H1 (cell line): Measurements from ENCODE around the gene RAPGEF5. TPM values are rescaled to one million over a fixed set of nuclear protein-coding genes. Genes with fewer than 3 reads are reported as not detected.

ENCODE experiments used
- CTCF ChIA-PET: fragments of 300-600 bp; sonication (Branson Sonifier 250); formaldehyde crosslinking; loops from one replicate; lab custom pipeline; 2021; ENCODE audit not compliant: partially characterized antibody; lab: Charles Lee
- POLR2A ChIA-PET: fragments of 300-600 bp; sonication (Branson Sonifier 250); formaldehyde crosslinking; loops from one replicate; lab custom pipeline; 2021; ENCODE audit warnings: inconsistent platforms; ENCODE audit not compliant: partially characterized antibody; lab: Charles Lee
- DNase-seq, 2 experiments: peaks; one replicate each; pipeline versions ENCODE4 v3.0.0 to v3.0.0-alpha.2; 2010 to 2022; ENCODE audit warnings: low spot score in 2 of 2, low read depth in 1 of 2, mixed read lengths in 1 of 2
- FAIRE-seq: peaks from 2 replicates; lab custom pipeline; 2011; peaks lifted over from hg19 to GRCh38; lab: Jason Lieb, UNC
- H2AFZ ChIP-seq: 2 replicates; pipeline ENCODE4 v1.8.1; 2012; ENCODE audit warnings: low read length, inconsistent platforms
- H2AK5ac ChIP-seq: 2 replicates; pipeline ENCODE4 v1.6.1; 2013; ENCODE audit warnings: low read depth, low read length
- H2BK120ac ChIP-seq: replicated peaks from 2 replicates; pipeline ENCODE3; 2013; ENCODE audit warnings: low read depth, low read length, inconsistent platforms
- H2BK12ac ChIP-seq: 2 replicates; pipeline ENCODE4 v1.6.1; 2013; ENCODE audit warnings: low read depth, low read length
- H2BK15ac ChIP-seq: 2 replicates; pipeline ENCODE4 v1.6.1; 2013; ENCODE audit warnings: low read length
- H2BK20ac ChIP-seq: 2 replicates; pipeline ENCODE4 v1.6.1; 2013; ENCODE audit warnings: low read length
- H2BK5ac ChIP-seq: 2 replicates; pipeline ENCODE4 v1.6.1; 2013; ENCODE audit warnings: low read depth, low read length
- H3K14ac ChIP-seq: 2 replicates; pipeline ENCODE4 v1.6.1; 2013; ENCODE audit warnings: inconsistent platforms; ENCODE audit not compliant: insufficient read length
- H3K18ac ChIP-seq: 2 replicates; pipeline ENCODE4 v1.6.1; 2013; ENCODE audit warnings: low read length; ENCODE audit errors: extremely low read depth
- H3K23ac ChIP-seq: 2 replicates; pipeline ENCODE4 v1.6.1; 2013; ENCODE audit warnings: inconsistent platforms; ENCODE audit not compliant: insufficient read length
- H3K23me2 ChIP-seq: 2 replicates; pipeline ENCODE4 v1.6.1; 2013; ENCODE audit warnings: low read depth, low read length
- H3K27ac ChIP-seq: 2 replicates; pipeline ENCODE4 v1.6.1; 2011; ENCODE audit warnings: low read depth, low read length, inconsistent platforms
- H3K27me3 ChIP-seq, 4 experiments: replicated peaks in 1 of 4; 1 replicate in 1 of 4; 2 replicates in 3 of 4; pipeline versions ENCODE4 v1.6.1 to v1.8.1; 2011 to 2013; ENCODE audit warnings: low read length in 3 of 4, mild to moderate bottlenecking in 3 of 4, inconsistent platforms in 2 of 4, mixed read lengths in 2 of 4, moderate library complexity in 1 of 4; ENCODE audit not compliant: control insufficient read depth in 3 of 4, insufficient read depth in 3 of 4; ENCODE audit errors: extremely low read depth in 1 of 4
- H3K36me3 ChIP-seq, 4 experiments: 2 replicates each; pipeline versions ENCODE4 v1.6.1 to v1.8.1; 2011 to 2013; ENCODE audit warnings: mild to moderate bottlenecking in 4 of 4, low read length in 3 of 4, moderate library complexity in 2 of 4, control low read depth in 1 of 4, inconsistent platforms in 1 of 4; ENCODE audit not compliant: insufficient read depth in 4 of 4, control insufficient read depth in 2 of 4
- H3K4ac ChIP-seq: replicated peaks from 2 replicates; pipeline ENCODE3; 2013; ENCODE audit warnings: low read length, low read depth, mixed read lengths, inconsistent platforms; ENCODE audit not compliant: insufficient read length
- H3K4me1 ChIP-seq, 4 experiments: replicated peaks in 1 of 4; 1 replicate in 1 of 4; 2 replicates in 3 of 4; pipeline versions ENCODE4 v1.6.1 to v1.8.1; 2011 to 2013; ENCODE audit warnings: low read length in 3 of 4, inconsistent platforms in 2 of 4, mixed read lengths in 1 of 4; ENCODE audit not compliant: insufficient read depth in 4 of 4, control insufficient read depth in 3 of 4
- H3K4me2 ChIP-seq, 2 experiments: 2 replicates each; pipeline versions ENCODE4 v1.6.1 to v1.8.1; 2011 to 2013; ENCODE audit warnings: low read depth in 2 of 2, low read length in 2 of 2, control low read depth in 1 of 2, inconsistent platforms in 1 of 2, mild to moderate bottlenecking in 1 of 2; ENCODE audit not compliant: insufficient read depth in 1 of 2
- H3K4me3 ChIP-seq, 4 experiments: fragments of 200-600, 300-600 bp in 1 of 4; sonication (generic), shearing (Covaris generic), sonication (Bioruptor Twin) in 1 of 4; 2 replicates each; pipeline versions ENCODE4 v1.5.1 to v1.8.1; 2011 to 2016; ENCODE audit warnings: low read length in 4 of 4, low read depth in 3 of 4, control low read depth in 2 of 4, inconsistent platforms in 2 of 4, mild to moderate bottlenecking in 2 of 4, mixed read lengths in 1 of 4, moderate library complexity in 1 of 4; ENCODE audit not compliant: insufficient read depth in 2 of 4; ENCODE audit errors: extremely low read depth in 1 of 4
- H3K56ac ChIP-seq: replicated peaks from 2 replicates; pipeline ENCODE3; 2013; ENCODE audit warnings: low read depth, mild to moderate bottlenecking, mixed read lengths, low read length, inconsistent platforms; ENCODE audit not compliant: insufficient read length
- H3K79me1 ChIP-seq: 2 replicates; pipeline ENCODE4 v1.6.1; 2013; ENCODE audit warnings: low read depth, low read length, control low read depth
- H3K79me2 ChIP-seq, 2 experiments: 2 replicates each; pipeline versions ENCODE4 v1.6.1 to v1.8.1; 2012 to 2013; ENCODE audit warnings: low read length in 2 of 2, mild to moderate bottlenecking in 2 of 2, inconsistent platforms in 1 of 2; ENCODE audit not compliant: insufficient read depth in 2 of 2, control insufficient read depth in 1 of 2
- H3K9ac ChIP-seq, 4 experiments: replicated peaks in 1 of 4; 1 replicate in 1 of 4; 2 replicates in 3 of 4; pipeline versions ENCODE4 v1.6.1 to v1.8.1; 2011 to 2013; ENCODE audit warnings: low read depth in 3 of 4, low read length in 3 of 4, control low read depth in 2 of 4, mild to moderate bottlenecking in 2 of 4, moderate library complexity in 2 of 4, inconsistent platforms in 1 of 4; ENCODE audit errors: extremely low read depth in 1 of 4
- H3K9me3 ChIP-seq, 2 experiments: 2 replicates each; pipeline versions ENCODE4 v1.6.1 to v1.8.1; 2012 to 2013; ENCODE audit warnings: mild to moderate bottlenecking in 2 of 2, moderate library complexity in 2 of 2, control low read depth in 1 of 2, inconsistent platforms in 1 of 2, low read depth in 1 of 2, low read length in 1 of 2, mixed read lengths in 1 of 2; ENCODE audit not compliant: insufficient read depth in 2 of 2
- H4K20me1 ChIP-seq, 2 experiments: replicated peaks in 1 of 2; 2 replicates each; pipeline versions ENCODE3 to v1.8.1; 2011 to 2013; ENCODE audit warnings: inconsistent platforms in 2 of 2, low read length in 2 of 2, mild to moderate bottlenecking in 1 of 2; ENCODE audit not compliant: insufficient read depth in 2 of 2, control insufficient read depth in 1 of 2
- H4K5ac ChIP-seq: 2 replicates; pipeline ENCODE4 v1.6.1; 2013; ENCODE audit warnings: low read length, low read depth, mixed read lengths, inconsistent platforms; ENCODE audit not compliant: insufficient read length
- H4K8ac ChIP-seq: 2 replicates; pipeline ENCODE4 v1.8.0; 2013; ENCODE audit warnings: mild to moderate bottlenecking, moderate library complexity, low read length, inconsistent platforms; ENCODE audit not compliant: insufficient read depth; ENCODE audit errors: extremely low read depth
- H4K91ac ChIP-seq: replicated peaks from 2 replicates; pipeline ENCODE3; 2013; ENCODE audit warnings: low read length, mixed read lengths, inconsistent platforms; ENCODE audit not compliant: insufficient read length
- BRCA1 ChIP-seq: IDR thresholded peaks from 2 replicates; pipeline ENCODE4 v1.6.1; 2012; ENCODE audit warnings: low read depth, low read length, improper control_type of control experiment
- CREB1 ChIP-seq: IDR thresholded peaks from 2 replicates; pipeline ENCODE4 v1.6.1; 2012; ENCODE audit warnings: inconsistent platforms
- CTBP2 ChIP-seq: IDR thresholded peaks from 2 replicates; pipeline ENCODE4 v1.7.0; 2011; ENCODE audit warnings: borderline replicate concordance, mild to moderate bottlenecking, moderate library complexity, mixed read lengths, low read length; ENCODE audit not compliant: insufficient read depth, insufficient read length
- FOSL1 ChIP-seq: IDR thresholded peaks from 2 replicates; pipeline ENCODE4 v1.6.1; 2011; ENCODE audit warnings: mild to moderate bottlenecking, low read depth, low read length, moderate library complexity; ENCODE audit not compliant: insufficient read depth
- JUND ChIP-seq: IDR thresholded peaks from 2 replicates; pipeline ENCODE4 v1.6.1; 2011; ENCODE audit warnings: mild to moderate bottlenecking, improper control_type of control experiment, low read length
- MAFK ChIP-seq: IDR thresholded peaks from 2 replicates; pipeline ENCODE4 v1.6.1; 2012; ENCODE audit warnings: low read depth, mild to moderate bottlenecking, improper control_type of control experiment, low read length
- NRF1 ChIP-seq: IDR thresholded peaks from 2 replicates; pipeline ENCODE4 v1.6.1; 2011; ENCODE audit warnings: mild to moderate bottlenecking, low read depth, low read length, improper control_type of control experiment
- SAP30 ChIP-seq: fragments of 300-600 bp; sonication (generic); IDR thresholded peaks from 2 replicates; pipeline ENCODE4 v1.7.1; 2012; ENCODE audit warnings: low read length, moderate library complexity, mild to moderate bottlenecking, inconsistent platforms; ENCODE audit not compliant: insufficient read depth, insufficient replicate concordance
- SIN3A ChIP-seq, 2 experiments: IDR thresholded peaks in 1 of 2; conservative IDR thresholded peaks in 1 of 2; 2 replicates each; pipeline ENCODE4 v1.6.1; 2011 to 2012; ENCODE audit warnings: low read length in 2 of 2, improper control_type of control experiment in 1 of 2, low read depth in 1 of 2, mild to moderate bottlenecking in 1 of 2
- SIRT6 ChIP-seq: IDR thresholded peaks from one replicate; pipeline ENCODE4 v1.7.1; 2012; ENCODE audit warnings: low read length, inconsistent platforms
- SP2 ChIP-seq: IDR thresholded peaks from 2 replicates; pipeline ENCODE4 v1.6.1; 2012; ENCODE audit warnings: mild to moderate bottlenecking, low read length, inconsistent platforms
- TEAD4 ChIP-seq: IDR thresholded peaks from 2 replicates; pipeline ENCODE4 v1.6.1; 2012; ENCODE audit warnings: low read depth, low read length, inconsistent platforms, mixed read lengths
- WGBS, 2 experiments: shearing (Covaris generic) in 1 of 2; methylation state at CpG; one replicate each; pipeline versions ENCODE4 v1.1.6 to v1.1.7; 2013 to 2015; ENCODE audit warnings: low lambda C conversion rate in 2 of 2, mixed read lengths in 2 of 2, inconsistent platforms in 1 of 2, low coverage in 1 of 2, missing lambda C conversion rate in 1 of 2; ENCODE audit not compliant: insufficient replicate concordance in 2 of 2, insufficient coverage in 1 of 2, insufficient read length in 1 of 2; ENCODE audit errors: extremely low coverage in 1 of 2, missing lambda C conversion rate in 1 of 2; 5-methylcytosine and 5-hydroxymethylcytosine counted together
- polyA plus RNA-seq, 7 experiments: library from polyadenylated mRNA; depleted of rRNA in 3 of 7; stranded (reverse) in 5 of 7; unstranded in 2 of 7; fragments of >200 nt in 5 of 7; fragments of 200-250 nt in 2 of 7; gene quantifications; 1 replicate in 5 of 7; 2 replicates in 1 of 7; 4 replicates in 1 of 7; pipeline versions ENCODE4 v1.2.1 to v1.2.3, GENCODE V29; 2011 to 2013; ENCODE audit warnings: missing spikeins in 2 of 7, mixed read lengths in 2 of 7
- total RNA-seq: library from RNA; stranded (reverse); fragmentation: NEBNext Ultra II Directional; extraction: Animal tissue kit (Norgen Biotek cat#: 25700); gene quantifications from 2 replicates; pipeline ENCODE4 v1.2.1, GENCODE V29; 2021

RAPGEF5 gene
- total and polyA plus RNA-seq, 2 of the 8 experiments (the other 6 are each of a cell fraction or from before 2014, with no cell fraction given), result 4.4 to 22.9 TPM

DNA sequence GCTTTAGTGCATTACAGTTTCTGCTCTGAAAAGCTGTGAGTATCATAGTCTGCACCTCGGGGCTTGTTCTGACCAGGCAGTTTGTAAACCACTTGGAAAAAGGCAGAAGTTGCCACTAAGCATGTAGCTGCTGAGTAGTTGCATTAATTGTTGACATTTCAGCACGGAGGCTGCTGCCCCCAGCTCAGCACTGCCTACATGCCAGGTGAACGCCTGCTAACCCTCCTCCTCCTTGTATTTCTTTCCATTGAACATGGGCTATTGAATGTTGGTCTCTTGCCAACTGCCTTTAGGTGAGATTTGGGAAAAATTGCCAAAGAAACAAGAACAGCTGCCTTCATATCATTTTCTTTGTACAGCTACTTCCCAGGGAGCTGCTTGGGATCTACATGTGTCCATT is 164.2 kb downstream of the RAPGEF5 start:
- FAIRE-seq, result no peak
- Histone ChIP-seq H2BK15ac (no peak overlapping the region), H3K4me2 (peak overlapping the region; percentile 64 to 69), H3K79me2 (no peaks in the 10 kb centered on the region), H3K4ac (no peak overlapping the region), H2BK12ac (no peak overlapping the region), H4K91ac (no peak overlapping the region), H2BK120ac (no peak overlapping the region), H3K4me3 (peak overlapping the region; percentile 12 to 59 (median 31); a peak in 5 of 8 replicates), H2AFZ (no peak overlapping the region), H4K5ac (no peak overlapping the region), H3K14ac (no peak overlapping the region), H2BK20ac (no peak overlapping the region), H3K27me3 (no peaks in the 10 kb centered on the region), H3K18ac (0 out of 2 replicates have a peak overlapping the region, but pooled peaks have one; percentile 0), H3K79me1 (no peaks in the 10 kb centered on the region), H3K27ac (no peak overlapping the region)
- WGBS, 2 experiments, result 60% methylated on average over 3 of the region's 3 CpGs; no CpG with 5 or more reads in 1 of the 2 experiments
- DNase-seq, result no peak
- POLR2A ChIA-PET, result interaction anchor here (1.2 to 1.4 kb wide), 2 partner anchors 11 to 12 kb away, joined by 3 read pairs; no protein-coding TSS in a partner anchor
- TF ChIP-seq BRCA1, result no peak
- no peak for TF ChIP-seq FOSL1
- no peak for TF ChIP-seq CTBP2
- no peak for TF ChIP-seq CREB1
- TF ChIP-seq SP2, result no peak
- no peak for TF ChIP-seq TEAD4
- TF ChIP-seq SIN3A (conservative IDR thresholded peaks at IDR 0.05 in 1 of 2, IDR thresholded peaks at IDR 0.05 in 1 of 2; ENCODE audit: low read depth in 1 of 2, low read length in 2 of 2), result no peak
- no peak for TF ChIP-seq SAP30
- TF ChIP-seq SIRT6, result no peak
- TF ChIP-seq MAFK, result no peak
- TF ChIP-seq NRF1, result no peak
- TF ChIP-seq JUND, result no peak
- TF ChIP-seq, all 59 proteins: peak for 0
- Histone ChIP-seq H3K9ac (0 out of 7 replicates have a peak overlapping the region, but pooled peaks of 1 of the 4 experiments have one; percentile 5), H2BK5ac (no peak overlapping the region), H4K8ac (no peak overlapping the region), H3K4me1 (peaks cover 0 to 22% (median 11%) of the 10 kb centered on the region in 4 experiments; a peak in 4 of 7 replicates), H3K56ac (no peak overlapping the region), H3K23me2 (peaks cover 8% of the 10 kb centered on the region; the same call in 1 of the 2 replicates), H3K9me3 (no peaks in the 10 kb centered on the region), H2AK5ac (no peak overlapping the region), H4K20me1 (peaks cover 0 to 2% of the 10 kb centered on the region in 2 experiments), H3K23ac (no peak overlapping the region), H3K36me3 (peaks cover 0 to 3% (median 0%) of the 10 kb centered on the region in 4 experiments; a peak in 1 of 8 replicates)
- CTCF ChIA-PET, result interaction anchor here (0.5 to 2.8 kb wide), 11 partner anchors 8 to 166 kb away, joined by 3 to 17 read pairs (median 3); no protein-coding TSS in a partner anchor
